Stimulated activated CD8-positive, alpha-beta memory T cell treated with anti-CD3 and anti-CD28 coated beads, Interleukin-2, amount 100 ng/mL, for 48 hours (primary cell): ENCODE data around the gene DIRAS3.
"Not testable (repeated sequence)": the region's sequence is repeated elsewhere in the genome, so short reads cannot be mapped to it uniquely, and the experiment has no call there.

Experiments
- DNase-seq, 2 donors: peaks; one replicate each; pipeline ENCODE4 v3.0.0-alpha.2; 2020; ENCODE audit warnings: low read depth in 2 of 2

The DIRAS3 gene

GRCh38 chr1:68049941-68050878 is at the start of gene DIRAS3:
Gene DIRAS3, minus strand, starts transcription at chr1:68050627. Its CDS starts 3,330 bp downstream, at chr1:68047297.
- no peak for DNase-seq

GRCh38 chr1:68093737-68094136 is 43.3 kb upstream of the DIRAS3 start:
- DNase-seq = no peak

- no peak for DNase-seq
Observed at GRCh38 chr1:68087184-68087583, 36.8 kb upstream of the DIRAS3 start.

- DNase-seq = no peak
Observed at GRCh38 chr1:68085752-68086151, 35.3 kb upstream of the DIRAS3 start.

GRCh38 chr1:68083686-68084085 is 33.3 kb upstream of the DIRAS3 start:
- DNase-seq = no peak

GRCh38 chr1:68081775-68082283 is 31.4 kb upstream of the DIRAS3 start:
- DNase-seq = no peak

- DNase-seq = no peak
Observed at GRCh38 chr1:68078647-68079046, 28.2 kb upstream of the DIRAS3 start.

GRCh38 chr1:68074472-68074871 is 24.0 kb upstream of the DIRAS3 start:
- DNase-seq = no peak

- no peak for DNase-seq
Observed at GRCh38 chr1:68065766-68066165, 15.3 kb upstream of the DIRAS3 start.

GRCh38 chr1:68058053-68058452 is 7.6 kb upstream of the DIRAS3 start:
- DNase-seq = not testable (repeated sequence)

GRCh38 chr1:68057564-68057963 is 7.1 kb upstream of the DIRAS3 start:
- no peak for DNase-seq

- no peak for DNase-seq
Observed at GRCh38 chr1:68057050-68057449, 6.6 kb upstream of the DIRAS3 start.

GRCh38 chr1:68051475-68051874 is 1.0 kb upstream of the DIRAS3 start:
- DNase-seq = no peak

GRCh38 chr1:68047659-68048026 is 2.8 kb downstream of the DIRAS3 start:
- DNase-seq = no peak

GRCh38 chr1:68046885-68047658 is 3.4 kb downstream of the DIRAS3 start:
- DNase-seq = no peak

GRCh38 chr1:68046423-68046822 is 4.0 kb downstream of the DIRAS3 start:
- no peak for DNase-seq

- no peak for DNase-seq
Observed at GRCh38 chr1:68045511-68046180, 4.8 kb downstream of the DIRAS3 start.

- DNase-seq = no peak
Observed at GRCh38 chr1:68043443-68044090, 6.9 kb downstream of the DIRAS3 start.

GRCh38 chr1:68036946-68037345 is 13.5 kb downstream of the DIRAS3 start:
- DNase-seq = no peak

- no peak for DNase-seq
Observed at GRCh38 chr1:68029444-68029843, 21.0 kb downstream of the DIRAS3 start.

GRCh38 chr1:68028566-68028965 is 21.9 kb downstream of the DIRAS3 start:
- no peak for DNase-seq
